ENCODE results near the gene ESR2. TPM values are rescaled to one million over a fixed set of nuclear protein-coding genes. Genes with fewer than 3 reads are reported as not detected.

ESR2 gene
- total RNA-seq, 4 donors from 2014 or later: 0.51 TPM; not detected in 3

DNA sequence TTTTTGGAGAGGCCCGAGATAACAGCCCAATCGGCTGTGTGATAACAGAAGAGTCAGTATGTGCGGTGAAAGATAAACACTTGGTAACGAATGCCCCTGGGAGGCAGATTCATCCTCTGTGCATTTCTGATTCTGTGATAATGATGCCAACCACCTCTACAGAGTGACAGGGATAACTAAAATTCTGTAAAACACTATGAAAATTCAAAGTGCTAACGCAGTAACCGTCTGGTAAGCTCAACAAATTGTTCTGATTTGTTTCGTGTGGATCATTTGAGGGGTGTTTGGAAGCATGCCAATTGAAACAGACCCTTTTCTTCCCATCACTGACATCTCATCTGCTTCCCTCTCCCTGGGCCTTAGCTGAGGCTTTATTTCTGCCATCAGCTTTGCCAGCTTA lies 76.3 kb downstream of the ESR2 start:
- peak overlapping the region; percentile 89 to 99 (median 96) for H3K27ac ChIP-seq
- peaks cover 0 to 41% of the 10 kb centered on the region in 2 donors for H3K36me3 ChIP-seq
- intact Hi-C loops (cut with DNase I; ENCODE audit: low total_unique reads): loop anchor here (5.0 kb wide), 1 partner anchor 356 kb away; no protein-coding TSS in a partner anchor
- H3K4me1 ChIP-seq: peaks cover 80 to 85% of the 10 kb centered on the region in 2 donors
- no peaks in the 10 kb centered on the region for H3K27me3 ChIP-seq
- in situ Hi-C loops (cut with MboI; ENCODE audit: low sequenced_read_pairs in 4 of 4): no loop called here
- no peak for ATAC-seq
- no peak for DNase-seq
- TF ChIP-seq, protein P1, sequence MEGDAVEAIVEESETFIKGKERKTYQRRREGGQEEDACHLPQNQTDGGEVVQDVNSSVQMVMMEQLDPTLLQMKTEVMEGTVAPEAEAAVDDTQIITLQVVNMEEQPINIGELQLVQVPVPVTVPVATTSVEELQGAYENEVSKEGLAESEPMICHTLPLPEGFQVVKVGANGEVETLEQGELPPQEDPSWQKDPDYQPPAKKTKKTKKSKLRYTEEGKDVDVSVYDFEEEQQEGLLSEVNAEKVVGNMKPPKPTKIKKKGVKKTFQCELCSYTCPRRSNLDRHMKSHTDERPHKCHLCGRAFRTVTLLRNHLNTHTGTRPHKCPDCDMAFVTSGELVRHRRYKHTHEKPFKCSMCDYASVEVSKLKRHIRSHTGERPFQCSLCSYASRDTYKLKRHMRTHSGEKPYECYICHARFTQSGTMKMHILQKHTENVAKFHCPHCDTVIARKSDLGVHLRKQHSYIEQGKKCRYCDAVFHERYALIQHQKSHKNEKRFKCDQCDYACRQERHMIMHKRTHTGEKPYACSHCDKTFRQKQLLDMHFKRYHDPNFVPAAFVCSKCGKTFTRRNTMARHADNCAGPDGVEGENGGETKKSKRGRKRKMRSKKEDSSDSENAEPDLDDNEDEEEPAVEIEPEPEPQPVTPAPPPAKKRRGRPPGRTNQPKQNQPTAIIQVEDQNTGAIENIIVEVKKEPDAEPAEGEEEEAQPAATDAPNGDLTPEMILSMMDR (IDR thresholded peaks at IDR 0.05 in 4 of 5, conservative IDR thresholded peaks at IDR 0.05 in 1 of 5): no peak
- no peak for TF ChIP-seq POLR2A (IDR thresholded peaks at IDR 0.05)
- peak overlapping the region in 2 of 4 donors; percentile 28 for H3K4me3 ChIP-seq
- H3K9me3 ChIP-seq: no peaks in the 10 kb centered on the region

- TF ChIP-seq POLR2A (IDR thresholded peaks at IDR 0.05): peak in 1 of 2 donors; percentile 55
- TF ChIP-seq, protein P1 (IDR thresholded peaks at IDR 0.05 in 4 of 5, conservative IDR thresholded peaks at IDR 0.05 in 1 of 5): no peak
- peak overlapping the region; percentile 89 to 99 (median 96) for H3K27ac ChIP-seq
- H3K4me3 ChIP-seq: peak overlapping the region; percentile 50 to 67 (median 58)
- H3K4me1 ChIP-seq: peaks cover 78 to 81% of the 10 kb centered on the region in 2 donors
- in situ Hi-C loops (cut with MboI; ENCODE audit: low sequenced_read_pairs in 4 of 4): no loop called here
- H3K9me3 ChIP-seq: no peaks in the 10 kb centered on the region
- ATAC-seq (peak; percentile 25 to 28), DNase-seq (peak; percentile 73)
- intact Hi-C loops (cut with DNase I; ENCODE audit: low total_unique reads): loop anchor here (5.0 kb wide), 1 partner anchor 355 kb away; no protein-coding TSS in a partner anchor
- H3K36me3 ChIP-seq: peaks cover 0 to 41% of the 10 kb centered on the region in 2 donors
- H3K27me3 ChIP-seq: no peaks in the 10 kb centered on the region
Observed at GRCh38 chr14:64217308-64217707, 76.9 kb downstream of the ESR2 start.

- TF ChIP-seq POLR2A (IDR thresholded peaks at IDR 0.05): peak in 1 of 2 donors; percentile 55
- TF ChIP-seq, protein P1 (IDR thresholded peaks at IDR 0.05 in 4 of 5, conservative IDR thresholded peaks at IDR 0.05 in 1 of 5): no peak
- Histone ChIP-seq H3K9me3 (no peaks in the 10 kb centered on the region), H3K27ac (peak overlapping the region; percentile 89 to 99 (median 96)), H3K27me3 (no peaks in the 10 kb centered on the region), H3K4me3 (peak overlapping the region; percentile 50 to 67 (median 58)), H3K36me3 (peaks cover 0 to 34% of the 10 kb centered on the region in 2 donors), H3K4me1 (peaks cover 69 to 72% of the 10 kb centered on the region in 2 donors)
- ATAC-seq (peak; percentile 16 to 34), DNase-seq (peak; percentile 69 to 72)
- in situ Hi-C loops (cut with MboI; ENCODE audit: low sequenced_read_pairs in 4 of 4): no loop called here
- intact Hi-C loops (cut with DNase I; ENCODE audit: low total_unique reads): loop anchor here (5.0 kb wide), 1 partner anchor 354 kb away; no protein-coding TSS in a partner anchor
Observed at GRCh38 chr14:64215978-64216377, 78.2 kb downstream of the ESR2 start.

DNA sequence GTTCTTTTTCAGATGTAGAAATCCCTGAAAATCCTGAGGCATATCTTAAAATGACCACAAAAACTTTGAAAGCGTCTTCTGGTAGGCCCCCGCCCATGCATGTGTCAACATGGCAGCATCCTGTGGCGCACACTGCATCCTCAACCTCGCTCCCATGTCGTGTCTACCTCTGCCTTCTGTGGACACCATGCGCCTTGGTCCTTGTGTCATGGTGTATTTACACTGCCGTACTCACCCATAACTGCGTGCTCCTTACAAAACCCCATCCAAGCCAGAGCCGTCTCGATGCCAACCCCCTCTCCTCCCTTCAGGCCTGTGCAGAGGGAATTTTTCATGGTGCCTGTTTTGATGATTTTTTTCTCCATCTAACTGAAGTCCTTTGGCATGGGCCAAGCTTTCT lies 78.9 kb downstream of the ESR2 start:
- Histone ChIP-seq H3K36me3 (peaks cover 0 to 31% of the 10 kb centered on the region in 2 donors), H3K4me3 (peak overlapping the region; percentile 50 to 67 (median 58)), H3K27ac (peak overlapping the region; percentile 89 to 99 (median 96)), H3K27me3 (no peaks in the 10 kb centered on the region), H3K4me1 (peaks cover 71% of the 10 kb centered on the region in 2 donors), H3K9me3 (no peaks in the 10 kb centered on the region)
- peak; percentile 6 to 7 for ATAC-seq
- in situ Hi-C loops (cut with MboI; ENCODE audit: low sequenced_read_pairs in 4 of 4) (no loop called here), intact Hi-C loops (cut with DNase I; ENCODE audit: low total_unique reads) (loop anchor here (5.0 kb wide), 1 partner anchor 353 kb away; no protein-coding TSS in a partner anchor)
- TF ChIP-seq POLR2A (IDR thresholded peaks at IDR 0.05): no peak
- TF ChIP-seq, protein P1 (IDR thresholded peaks at IDR 0.05 in 4 of 5, conservative IDR thresholded peaks at IDR 0.05 in 1 of 5): no peak
- DNase-seq: peak in 1 of 2 donors; percentile 47
